SK-N-MC (cell line): ENCODE results near the gene PGD.

Experiments
- EZH2 ChIP-seq: fragments of 200-600 bp; sonication (generic); IDR thresholded peaks from one replicate; pipeline ENCODE4 v1.6.1; 2017; ENCODE audit warnings: antibody characterized with exemption
- FOXP2 ChIP-seq: optimal IDR thresholded peaks from 2 replicates; pipeline ENCODE3; 2011; ENCODE audit warnings: mild to moderate bottlenecking, moderate library complexity; ENCODE audit not compliant: insufficient read depth; ENCODE audit errors: extremely low read length, control extremely low read depth
- POLR2AphosphoS5 ChIP-seq: IDR thresholded peaks from 2 replicates; pipeline ENCODE4 v1.6.1; 2012; ENCODE audit warnings: mild to moderate bottlenecking, low read depth, low read length, borderline replicate concordance

- no peak for TF ChIP-seq EZH2
- TF ChIP-seq FOXP2 = no peak
- no peak for TF ChIP-seq POLR2AphosphoS5
Measured at GRCh38 chr1:10402729-10403274, 3.9 kb downstream of the PGD start.
